Ishikawa (cell line): ENCODE data around the gene CXCL17.

Experiments
- CREB1 ChIP-seq: IDR thresholded peaks from 2 replicates; pipeline ENCODE4 v1.6.1; 2012; ENCODE audit warnings: low read depth
- FOXM1 ChIP-seq: IDR thresholded peaks from 2 replicates; pipeline ENCODE4 v1.6.1; 2012; ENCODE audit warnings: low read depth, borderline replicate concordance
- TAF1 ChIP-seq: IDR thresholded peaks from 2 replicates; pipeline ENCODE4 v1.6.1; 2012; ENCODE audit warnings: low read depth, mild to moderate bottlenecking
- TEAD4 ChIP-seq: IDR thresholded peaks from 2 replicates; pipeline ENCODE4 v1.6.1; 2012
- ZBTB7A ChIP-seq: IDR thresholded peaks from 2 replicates; pipeline ENCODE4 v1.6.1; 2012; ENCODE audit warnings: low read depth
- TF ChIP-seq, protein P1 (sequence below): IDR thresholded peaks from 2 replicates; pipeline ENCODE4 v1.6.1; 2012
- TF ChIP-seq, protein P2 (sequence below): IDR thresholded peaks from 2 replicates; pipeline ENCODE4 v1.6.1; 2012

DNA sequence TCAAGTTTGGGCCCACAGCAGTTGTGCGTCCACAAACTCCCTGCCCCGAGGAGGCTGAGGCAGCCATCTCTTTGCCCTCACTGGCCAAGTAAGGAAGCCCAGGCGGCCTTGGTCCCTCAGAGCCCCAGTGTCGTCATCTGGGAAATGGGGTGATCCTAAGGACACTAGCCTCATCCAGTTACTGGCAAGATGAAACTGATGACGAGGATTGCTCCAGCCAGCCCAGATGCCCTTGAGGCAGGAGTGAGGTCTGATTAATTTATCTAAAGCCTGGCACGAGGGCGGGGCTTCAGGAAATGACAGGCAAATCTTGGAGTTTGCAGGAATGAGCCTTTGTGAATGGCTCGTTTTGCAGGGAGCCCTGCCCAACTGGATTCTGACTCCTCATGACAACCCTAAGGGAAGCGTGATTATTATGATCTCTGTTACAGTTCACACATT lies 21.1 kb downstream of the CXCL17 start:
- no peak for TF ChIP-seq ZBTB7A
- TF ChIP-seq TEAD4 = no peak
- no peak for TF ChIP-seq FOXM1
- TF ChIP-seq, protein P1, sequence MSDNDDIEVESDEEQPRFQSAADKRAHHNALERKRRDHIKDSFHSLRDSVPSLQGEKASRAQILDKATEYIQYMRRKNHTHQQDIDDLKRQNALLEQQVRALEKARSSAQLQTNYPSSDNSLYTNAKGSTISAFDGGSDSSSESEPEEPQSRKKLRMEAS = no peak
- no peak for TF ChIP-seq TAF1
- TF ChIP-seq CREB1 = no peak
- TF ChIP-seq, protein P2, sequence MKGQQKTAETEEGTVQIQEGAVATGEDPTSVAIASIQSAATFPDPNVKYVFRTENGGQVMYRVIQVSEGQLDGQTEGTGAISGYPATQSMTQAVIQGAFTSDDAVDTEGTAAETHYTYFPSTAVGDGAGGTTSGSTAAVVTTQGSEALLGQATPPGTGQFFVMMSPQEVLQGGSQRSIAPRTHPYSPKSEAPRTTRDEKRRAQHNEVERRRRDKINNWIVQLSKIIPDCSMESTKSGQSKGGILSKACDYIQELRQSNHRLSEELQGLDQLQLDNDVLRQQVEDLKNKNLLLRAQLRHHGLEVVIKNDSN = no peak
